ENCODE results near the gene PAQR7.

PAQR7 gene

DNA sequence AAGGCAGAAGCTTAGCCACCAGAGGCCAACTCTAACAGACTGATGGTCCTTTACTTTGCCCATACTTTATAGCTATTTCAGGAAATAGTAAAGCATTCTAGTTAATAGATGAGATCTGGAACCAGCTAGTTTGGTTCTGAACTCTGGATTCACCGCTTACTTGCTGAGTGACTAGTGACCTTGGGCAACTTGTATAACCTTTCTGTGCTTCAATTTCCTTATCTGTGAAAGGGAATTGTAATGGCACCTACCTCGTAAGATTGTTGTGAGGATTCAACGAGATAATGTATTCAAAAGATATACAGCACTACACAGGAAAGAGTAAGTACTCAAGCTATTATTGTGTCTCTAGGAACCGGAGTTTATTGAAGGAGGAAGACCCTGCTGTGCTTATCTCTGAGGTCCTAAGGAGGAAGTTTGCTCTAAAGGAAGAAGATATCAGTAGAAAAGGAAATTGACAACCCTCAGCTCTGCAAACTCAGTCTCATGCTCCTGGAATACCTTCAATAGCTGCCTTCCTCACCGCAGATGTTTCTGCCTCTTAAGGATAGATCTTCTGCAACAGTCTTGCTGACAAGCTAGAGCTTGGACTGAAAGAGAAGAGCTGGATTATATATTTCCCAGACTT, 43.8 kb downstream of the PAQR7 start:
- H3K36me3 ChIP-seq (ENCODE audit: control insufficient read depth, insufficient read depth, low read length), result peaks cover 19% of the 10 kb centered on the region
- no peaks in the 10 kb centered on the region for H3K27me3 ChIP-seq (ENCODE audit: control insufficient read depth, insufficient read depth, low read length)

DNA sequence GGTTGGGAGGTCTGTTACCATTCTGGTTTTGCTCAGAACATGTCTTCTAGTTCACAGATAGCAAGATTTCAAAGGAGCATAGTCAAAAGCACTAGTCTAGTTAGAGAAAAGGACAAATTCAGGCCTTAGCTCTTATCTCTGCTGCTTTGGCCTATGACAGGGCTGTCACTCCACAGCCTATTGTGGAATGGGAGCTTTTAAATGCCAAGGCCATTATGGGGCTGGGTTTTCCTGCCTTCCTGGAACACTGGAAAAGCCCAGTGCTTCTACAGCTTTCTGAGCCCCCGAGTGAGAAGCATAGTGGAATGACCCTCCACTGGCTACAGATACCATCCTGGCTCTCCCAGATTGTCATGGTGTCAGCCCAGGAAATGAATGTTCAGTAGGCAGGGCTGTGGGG, 46.5 kb downstream of the PAQR7 start:
- peaks cover 19% of the 10 kb centered on the region for H3K36me3 ChIP-seq (ENCODE audit: control insufficient read depth, insufficient read depth, low read length)
- H3K9ac ChIP-seq (ENCODE audit: low read length), result no peak overlapping the region
- H3K27me3 ChIP-seq (ENCODE audit: control insufficient read depth, insufficient read depth, low read length), result no peaks in the 10 kb centered on the region
- H3K4me1 ChIP-seq (ENCODE audit: control insufficient read depth, insufficient read depth, low read length), result no peaks in the 10 kb centered on the region
- no peak overlapping the region for H3K4me3 ChIP-seq (ENCODE audit: low read length)
- no peaks in the 10 kb centered on the region for H3K9me3 ChIP-seq (ENCODE audit: control insufficient read depth, low read length)

More for the DNA sequence above, 43.8 kb downstream of the PAQR7 start:
- Histone ChIP-seq H3K9me3 (ENCODE audit: control insufficient read depth, low read length) (no peaks in the 10 kb centered on the region), H3K4me1 (ENCODE audit: control insufficient read depth, insufficient read depth, low read length) (no peaks in the 10 kb centered on the region), H3K4me3 (ENCODE audit: low read length) (no peak overlapping the region), H3K9ac (ENCODE audit: low read length) (no peak overlapping the region)

DNA sequence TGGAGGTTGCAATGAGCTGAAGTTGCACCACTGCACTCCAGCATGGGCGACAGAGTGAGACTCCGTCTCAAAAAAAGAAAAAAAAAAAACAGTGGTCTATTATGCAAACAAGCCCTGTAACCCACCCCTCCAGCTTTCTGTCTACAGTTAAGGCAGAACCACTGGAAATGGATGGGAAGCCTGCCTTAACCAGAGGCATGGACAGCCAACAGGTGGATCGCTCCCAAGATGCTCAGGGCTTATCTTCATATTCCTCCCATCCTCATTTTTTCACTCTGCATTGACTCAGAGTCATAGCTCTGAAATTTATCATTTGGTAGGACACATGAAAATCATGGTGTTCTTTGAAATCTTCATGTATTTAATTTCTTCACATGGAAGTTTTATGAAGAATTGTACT, 47.0 kb downstream of the PAQR7 start:
- Histone ChIP-seq H3K9me3 (ENCODE audit: control insufficient read depth, low read length) (no peaks in the 10 kb centered on the region), H3K4me3 (ENCODE audit: low read length) (no peak overlapping the region), H3K27me3 (ENCODE audit: control insufficient read depth, insufficient read depth, low read length) (no peaks in the 10 kb centered on the region), H3K9ac (ENCODE audit: low read length) (no peak overlapping the region), H3K36me3 (ENCODE audit: control insufficient read depth, insufficient read depth, low read length) (peaks cover 19% of the 10 kb centered on the region), H3K4me1 (ENCODE audit: control insufficient read depth, insufficient read depth, low read length) (no peaks in the 10 kb centered on the region)

DNA sequence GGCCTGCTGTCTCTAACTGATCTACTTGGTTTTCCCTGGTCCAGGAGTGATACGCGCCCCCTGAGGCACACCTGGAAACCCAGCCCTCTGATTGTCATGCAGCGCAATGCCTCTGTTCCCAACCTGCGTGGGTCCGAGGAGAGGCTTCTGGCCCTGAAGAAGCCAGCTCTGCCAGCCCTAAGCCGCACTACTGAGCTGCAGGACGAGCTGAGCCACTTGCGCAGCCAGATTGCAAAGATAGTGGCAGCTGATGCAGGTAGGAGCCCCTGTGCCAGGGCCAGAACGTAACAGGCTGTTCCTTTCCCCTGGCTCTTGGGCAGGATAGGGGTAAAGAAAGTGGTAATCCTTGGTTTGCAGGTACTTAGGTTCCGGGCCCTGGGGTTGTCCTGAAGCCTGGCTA, 48.9 kb downstream of the PAQR7 start:
- Histone ChIP-seq H3K9ac (ENCODE audit: low read length) (no peak overlapping the region), H3K36me3 (ENCODE audit: control insufficient read depth, insufficient read depth, low read length) (peaks cover 10% of the 10 kb centered on the region), H3K4me3 (ENCODE audit: low read length) (no peak overlapping the region), H3K4me1 (ENCODE audit: control insufficient read depth, insufficient read depth, low read length) (peaks cover 3% of the 10 kb centered on the region), H3K27me3 (ENCODE audit: control insufficient read depth, insufficient read depth, low read length) (no peaks in the 10 kb centered on the region), H3K9me3 (ENCODE audit: control insufficient read depth, low read length) (no peaks in the 10 kb centered on the region)

DNA sequence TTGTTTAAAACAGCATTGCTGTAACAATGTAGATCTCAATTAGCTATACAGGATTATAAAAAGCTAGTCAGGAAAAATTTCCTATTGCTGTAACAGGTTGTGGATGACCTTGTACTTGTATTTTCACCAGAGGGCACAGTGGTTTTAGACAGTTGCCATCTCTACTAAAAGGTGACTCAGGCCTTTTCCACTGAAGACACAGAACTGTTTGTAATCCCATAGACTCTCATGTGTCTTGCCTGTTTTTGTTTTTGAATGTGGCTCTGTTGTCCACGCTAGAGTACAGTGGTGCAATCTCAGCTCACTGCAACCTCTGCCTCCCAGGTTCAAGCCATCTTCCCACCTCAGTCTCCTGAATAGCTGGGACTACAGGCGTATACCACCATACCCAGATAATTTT, 49.9 kb downstream of the PAQR7 start:
- Histone ChIP-seq H3K36me3 (ENCODE audit: control insufficient read depth, insufficient read depth, low read length) (peaks cover 3% of the 10 kb centered on the region), H3K9me3 (ENCODE audit: control insufficient read depth, low read length) (no peaks in the 10 kb centered on the region), H3K9ac (ENCODE audit: low read length) (no peak overlapping the region), H3K27me3 (ENCODE audit: control insufficient read depth, insufficient read depth, low read length) (no peaks in the 10 kb centered on the region), H3K4me1 (ENCODE audit: control insufficient read depth, insufficient read depth, low read length) (peaks cover 12% of the 10 kb centered on the region), H3K4me3 (ENCODE audit: low read length) (no peak overlapping the region)

DNA sequence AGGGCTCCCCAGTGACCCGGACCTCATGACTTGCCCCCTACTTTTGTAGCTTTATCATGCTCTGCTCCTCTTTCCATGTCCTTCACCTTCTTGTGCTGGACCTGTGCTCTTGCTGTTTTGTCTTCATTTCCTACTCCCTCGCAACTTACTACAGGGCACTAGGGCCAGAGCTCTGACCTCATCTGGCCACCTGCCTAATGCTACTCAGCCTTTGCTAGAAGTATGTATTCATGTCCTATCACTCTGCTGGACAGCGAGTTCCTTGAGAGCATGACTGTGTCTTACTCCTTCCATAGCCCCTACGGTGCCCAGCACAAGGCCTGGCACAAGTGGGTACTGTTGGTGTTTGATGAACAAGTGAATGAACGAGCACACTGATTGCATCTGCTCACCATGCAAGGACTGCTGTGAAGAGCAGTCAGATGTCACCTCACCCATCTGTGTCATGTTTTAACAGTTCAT, 53.8 kb downstream of the PAQR7 start:
- no peaks in the 10 kb centered on the region for H3K27me3 ChIP-seq (ENCODE audit: control insufficient read depth, insufficient read depth, low read length)
- no peak overlapping the region for H3K4me3 ChIP-seq (ENCODE audit: low read length)
- no peaks in the 10 kb centered on the region for H3K9me3 ChIP-seq (ENCODE audit: control insufficient read depth, low read length)
- H3K36me3 ChIP-seq (ENCODE audit: control insufficient read depth, insufficient read depth, low read length), result no peaks in the 10 kb centered on the region
- peaks cover 28% of the 10 kb centered on the region for H3K4me1 ChIP-seq (ENCODE audit: control insufficient read depth, insufficient read depth, low read length)
- no peak overlapping the region for H3K9ac ChIP-seq (ENCODE audit: low read length)

DNA sequence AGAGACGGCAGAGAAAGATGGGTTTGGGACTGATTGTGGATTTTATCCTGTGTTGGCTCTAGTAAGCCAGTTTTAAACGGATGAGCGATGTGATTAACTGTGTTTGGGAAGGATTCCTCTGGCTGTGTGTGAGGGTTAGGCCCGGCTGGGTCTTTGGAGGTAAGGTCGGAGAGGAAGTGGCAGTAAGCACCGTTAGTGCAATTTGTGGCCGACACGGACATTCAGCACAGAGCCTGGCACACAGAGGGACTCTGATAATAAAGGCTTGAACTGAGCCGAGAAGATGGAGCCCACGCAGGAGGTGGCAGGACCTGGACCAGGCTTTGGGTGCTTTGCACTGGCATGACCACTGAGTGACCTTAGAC, 54.4 kb downstream of the PAQR7 start:
- Histone ChIP-seq H3K9ac (ENCODE audit: low read length) (peak overlapping the region; percentile 90), H3K4me1 (ENCODE audit: control insufficient read depth, insufficient read depth, low read length) (peaks cover 28% of the 10 kb centered on the region), H3K4me3 (ENCODE audit: low read length) (peak overlapping the region; percentile 92), H3K9me3 (ENCODE audit: control insufficient read depth, low read length) (no peaks in the 10 kb centered on the region), H3K27me3 (ENCODE audit: control insufficient read depth, insufficient read depth, low read length) (no peaks in the 10 kb centered on the region), H3K36me3 (ENCODE audit: control insufficient read depth, insufficient read depth, low read length) (no peaks in the 10 kb centered on the region)

DNA sequence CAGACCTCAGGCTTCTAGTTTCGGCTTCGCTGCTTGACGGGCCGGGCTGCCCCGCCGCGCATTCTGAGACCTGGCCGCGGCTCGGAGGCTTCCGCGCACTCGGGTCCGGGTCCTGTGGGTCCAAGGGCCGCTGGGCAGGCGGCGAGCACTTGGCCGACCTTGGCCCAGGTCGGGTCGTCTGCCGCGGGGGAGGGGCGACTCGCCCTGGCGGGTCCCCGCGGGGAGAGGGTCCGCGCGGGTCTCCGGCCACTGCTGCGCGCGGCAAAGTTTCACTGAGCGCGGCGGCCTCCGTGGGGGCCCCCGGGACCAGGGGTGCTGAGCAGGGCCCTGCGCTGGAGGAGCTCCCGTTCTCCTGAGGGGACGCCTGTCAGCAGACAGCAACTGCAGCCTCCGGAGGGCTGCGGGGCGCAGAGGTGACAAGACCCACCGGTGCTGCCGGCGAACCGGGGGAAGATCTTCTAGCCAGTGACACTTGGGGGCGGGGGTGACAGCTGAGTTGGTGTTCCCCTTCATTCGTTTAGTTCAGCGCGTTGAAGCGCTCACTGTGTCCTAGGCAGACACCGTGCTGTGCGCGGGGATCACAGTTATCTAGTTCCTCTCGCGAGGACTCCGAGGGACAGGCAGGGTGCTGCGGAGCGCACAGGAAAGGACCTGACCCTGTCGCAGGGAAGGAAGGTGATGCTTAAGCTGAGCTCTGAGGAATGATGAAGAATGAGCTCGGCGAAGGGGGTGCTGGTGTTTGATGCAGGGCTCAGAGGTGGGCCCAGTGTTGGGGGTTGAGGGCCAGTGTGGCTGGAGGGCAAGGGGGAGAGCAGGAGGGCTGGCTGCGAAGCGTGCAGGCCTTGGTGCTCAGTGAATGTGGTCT, 55.0 kb downstream of the PAQR7 start:
- peaks cover 28% of the 10 kb centered on the region for H3K4me1 ChIP-seq (ENCODE audit: control insufficient read depth, insufficient read depth, low read length)

DNA sequence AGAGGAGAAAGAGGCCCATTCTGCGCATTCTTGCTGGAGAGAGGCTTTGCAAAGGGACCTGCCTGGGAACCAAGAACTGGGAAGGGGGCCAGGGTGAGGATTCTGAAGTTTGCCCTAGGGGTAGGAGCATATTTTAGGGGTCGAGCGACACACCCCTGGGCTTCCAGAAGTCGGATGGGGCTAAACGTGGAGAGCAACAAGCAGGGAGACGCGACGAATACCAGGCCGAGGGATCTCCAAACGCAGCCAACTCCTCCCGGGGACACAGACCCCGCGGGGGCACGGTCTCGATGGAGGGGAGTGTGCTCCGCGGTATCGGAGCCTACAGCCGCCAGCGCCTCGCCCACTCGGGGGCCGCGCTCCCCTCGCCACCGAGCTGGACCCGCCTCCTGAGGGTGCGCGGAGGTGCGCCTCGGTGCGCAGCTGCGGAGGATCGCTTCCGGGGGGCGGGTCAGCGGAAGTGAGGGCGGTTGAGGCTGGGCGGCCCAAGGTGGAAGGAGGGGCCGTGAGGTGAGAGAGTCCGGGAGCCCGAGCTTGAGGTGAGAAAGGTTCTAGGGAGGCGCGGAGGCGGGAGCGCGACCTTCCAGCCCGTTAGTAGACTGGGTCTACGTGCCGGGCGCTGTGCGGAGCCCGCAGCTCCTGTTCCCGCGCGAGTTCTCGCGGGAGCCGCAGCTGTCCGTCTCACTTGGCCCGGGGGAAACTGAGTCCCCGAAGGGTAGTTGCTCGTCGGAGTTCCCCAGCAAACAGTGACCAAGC, 55.8 kb downstream of the PAQR7 start, which contains the start of gene MTFR1L:
Gene MTFR1L, plus strand, starts transcription at position 464 of the 756 bp plus-strand sequence. CDS start 3,151 bp downstream, outside the sequence.
- Histone ChIP-seq H3K9ac (ENCODE audit: low read length) (peak within 1 kb of the TSS; percentile 90), H3K4me3 (ENCODE audit: low read length) (peak within 1 kb of the TSS; percentile 92), H3K27me3 (ENCODE audit: control insufficient read depth, insufficient read depth, low read length) (no peaks in the 10 kb centered on the region), H3K9me3 (ENCODE audit: control insufficient read depth, low read length) (no peaks in the 10 kb centered on the region), H3K4me1 (ENCODE audit: control insufficient read depth, insufficient read depth, low read length) (peaks cover 28% of the 10 kb centered on the region), H3K36me3 (ENCODE audit: control insufficient read depth, insufficient read depth, low read length) (no peaks in the 10 kb centered on the region)

More for the DNA sequence above, 55.0 kb downstream of the PAQR7 start:
- Histone ChIP-seq H3K27me3 (ENCODE audit: control insufficient read depth, insufficient read depth, low read length) (no peaks in the 10 kb centered on the region), H3K9ac (ENCODE audit: low read length) (peak overlapping the region; percentile 90), H3K4me3 (ENCODE audit: low read length) (peak overlapping the region; percentile 92), H3K9me3 (ENCODE audit: control insufficient read depth, low read length) (no peaks in the 10 kb centered on the region), H3K36me3 (ENCODE audit: control insufficient read depth, insufficient read depth, low read length) (no peaks in the 10 kb centered on the region)

DNA sequence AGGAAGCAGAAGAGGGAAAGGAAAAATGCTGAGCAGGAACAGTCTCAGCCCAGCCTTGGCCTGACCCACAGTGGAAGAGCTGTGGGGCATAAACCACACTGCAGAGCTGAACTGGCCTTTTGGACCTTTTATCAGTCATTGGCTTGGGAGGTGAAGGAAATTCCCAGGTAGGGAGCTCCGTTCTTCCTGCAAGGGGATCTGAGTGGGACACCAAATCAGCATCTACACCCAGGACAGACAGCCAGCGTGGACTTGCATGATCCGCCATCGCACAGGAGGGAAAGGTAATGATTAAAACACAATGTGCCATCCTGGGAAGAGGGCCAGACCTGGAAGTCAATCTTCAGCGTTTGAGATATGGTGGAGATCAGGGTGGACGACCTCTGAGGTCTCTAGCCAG, 56.9 kb downstream of the PAQR7 start:
- Histone ChIP-seq H3K4me1 (ENCODE audit: control insufficient read depth, insufficient read depth, low read length) (peaks cover 28% of the 10 kb centered on the region), H3K9me3 (ENCODE audit: control insufficient read depth, low read length) (no peaks in the 10 kb centered on the region), H3K4me3 (ENCODE audit: low read length) (no peak overlapping the region), H3K27me3 (ENCODE audit: control insufficient read depth, insufficient read depth, low read length) (no peaks in the 10 kb centered on the region), H3K36me3 (ENCODE audit: control insufficient read depth, insufficient read depth, low read length) (no peaks in the 10 kb centered on the region), H3K9ac (ENCODE audit: low read length) (peak overlapping the region; percentile 18)

DNA sequence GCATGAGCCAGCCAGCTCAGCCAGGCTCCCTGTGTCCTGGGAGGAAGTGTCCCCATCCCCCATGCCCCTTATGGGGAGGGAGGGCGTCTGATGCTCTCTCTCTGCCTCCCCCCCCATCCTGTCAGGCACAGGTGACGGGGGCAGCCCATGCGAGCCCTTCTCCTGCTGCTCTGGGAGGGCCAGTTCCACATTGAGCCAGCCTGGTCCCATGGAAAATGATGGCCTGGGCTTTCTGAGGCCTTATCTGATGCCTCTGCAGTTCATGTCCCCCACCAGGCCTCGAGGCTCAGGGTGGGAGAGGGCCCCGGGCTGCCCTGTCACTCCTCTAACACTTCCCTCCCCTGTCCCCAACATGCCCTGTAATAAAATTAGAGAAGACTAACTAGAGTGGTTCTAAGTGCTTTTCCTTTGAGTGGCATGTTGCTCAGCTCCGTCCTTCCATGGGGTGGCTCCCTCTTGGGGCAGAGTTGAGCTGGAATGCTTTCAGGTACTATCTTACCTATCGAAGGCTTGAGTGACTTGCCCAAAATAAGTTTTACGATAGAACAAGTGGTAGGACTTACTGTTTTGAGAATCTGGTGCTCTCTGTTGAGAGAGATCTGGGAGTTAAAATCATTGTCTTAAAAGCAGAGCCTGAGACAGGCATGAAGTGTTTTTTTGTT, 57.5 kb downstream of the PAQR7 start:
- Histone ChIP-seq H3K9me3 (ENCODE audit: control insufficient read depth, low read length) (no peaks in the 10 kb centered on the region), H3K27me3 (ENCODE audit: control insufficient read depth, insufficient read depth, low read length) (no peaks in the 10 kb centered on the region), H3K36me3 (ENCODE audit: control insufficient read depth, insufficient read depth, low read length) (no peaks in the 10 kb centered on the region), H3K4me1 (ENCODE audit: control insufficient read depth, insufficient read depth, low read length) (peaks cover 28% of the 10 kb centered on the region), H3K9ac (ENCODE audit: low read length) (peak overlapping the region; percentile 18), H3K4me3 (ENCODE audit: low read length) (no peak overlapping the region)

Data from mucosa of stomach (tissue), 1 donor.